Loucy (cell line): ENCODE measurements around the gene CHMP5.

Experiments used
- H2AFZ ChIP-seq: fragments of 200-600 bp; sonication (generic); 2 replicates; pipeline ENCODE4 v1.6.0; 2016; ENCODE audit warnings: antibody characterized with exemption, mild to moderate bottlenecking, low read length, moderate library complexity
- H3F3A ChIP-seq: fragments of 200-600 bp; 2 replicates; pipeline ENCODE4 v1.6.0; 2016; ENCODE audit warnings: antibody characterized with exemption, low read depth, mild to moderate bottlenecking
- H3K27me3 ChIP-seq: fragments of 200-600 bp; sonication (generic); 2 replicates; pipeline ENCODE4 v1.6.1; 2014; ENCODE audit warnings: low read length, mild to moderate bottlenecking; ENCODE audit not compliant: insufficient read depth, poor library complexity, severe bottlenecking
- H3K36me3 ChIP-seq: fragments of 200-600 bp; sonication (generic); 2 replicates; pipeline ENCODE4 v1.6.1; 2016; ENCODE audit warnings: low read length; ENCODE audit not compliant: insufficient read depth
- H3K4me1 ChIP-seq: fragments of 200-600 bp; sonication (generic); 2 replicates; pipeline ENCODE4 v1.5.1; 2014; ENCODE audit warnings: low read length, mild to moderate bottlenecking; ENCODE audit not compliant: insufficient read depth, poor library complexity, severe bottlenecking
- H3K4me2 ChIP-seq: fragments of 200-600 bp; sonication (generic); 2 replicates; pipeline ENCODE4 v1.6.0; 2014; ENCODE audit warnings: antibody characterized with exemption, low read length, low read depth, mild to moderate bottlenecking; ENCODE audit not compliant: poor library complexity, severe bottlenecking
- H3K4me3 ChIP-seq: fragments of 200-600 bp; sonication (generic); 2 replicates; pipeline ENCODE4 v1.5.1; 2014; ENCODE audit warnings: low read length, mild to moderate bottlenecking, mixed read lengths; ENCODE audit not compliant: poor library complexity, severe bottlenecking
- H3K79me2 ChIP-seq: fragments of 200-600 bp; sonication (generic); 2 replicates; pipeline ENCODE4 v1.6.1; 2014; ENCODE audit warnings: low read length; ENCODE audit not compliant: insufficient read depth
- H3K9ac ChIP-seq: fragments of 200-600 bp; sonication (generic); 2 replicates; pipeline ENCODE4 v1.6.0; 2014; ENCODE audit warnings: mild to moderate bottlenecking, low read depth, low read length, moderate library complexity; ENCODE audit not compliant: poor library complexity, severe bottlenecking
- H3K9me2 ChIP-seq: fragments of 200-600 bp; sonication (generic); replicated peaks from 2 replicates; pipeline ENCODE4 v1.6.1; 2016; ENCODE audit warnings: low read depth, low read length, mixed read lengths
- H3K9me3 ChIP-seq: fragments of 200-600 bp; sonication (generic); 2 replicates; pipeline ENCODE4 v1.6.1; 2014; ENCODE audit warnings: mild to moderate bottlenecking, antibody characterized with exemption, low read length, low read depth; ENCODE audit not compliant: insufficient read depth
- H4K20me1 ChIP-seq: fragments of 200-600 bp; sonication (generic); 2 replicates; pipeline ENCODE4 v1.6.0; 2014; ENCODE audit warnings: antibody characterized with exemption, low read length, mild to moderate bottlenecking; ENCODE audit not compliant: insufficient read depth, poor library complexity, severe bottlenecking
- CTCF ChIP-seq: fragments of 200-600 bp; sonication (generic); conservative IDR thresholded peaks from 2 replicates; pipeline ENCODE4 v1.5.1; 2014; ENCODE audit warnings: mild to moderate bottlenecking, antibody characterized with exemption, low read length
- EZH2phosphoT487 ChIP-seq: fragments of 200-600 bp; IDR thresholded peaks from 2 replicates; pipeline ENCODE4 v1.6.1; 2018; ENCODE audit warnings: antibody characterized with exemption, mild to moderate bottlenecking, moderate library complexity, borderline replicate concordance

Gene CHMP5

GRCh38 chr9:33229359-33230114, 35.3 kb upstream of the CHMP5 start:
- no peaks in the 10 kb centered on the region for H3F3A ChIP-seq
- H3K4me2 ChIP-seq, result no peak overlapping the region
- TF ChIP-seq EZH2phosphoT487 (no peak), CTCF (peak; percentile 65)
- no peaks in the 10 kb centered on the region for H3K27me3 ChIP-seq
- H4K20me1 ChIP-seq, result no peaks in the 10 kb centered on the region
- H3K9me3 ChIP-seq, result no peaks in the 10 kb centered on the region
- H3K79me2 ChIP-seq, result no peaks in the 10 kb centered on the region
- H3K36me3 ChIP-seq, result no peaks in the 10 kb centered on the region
- H3K9ac ChIP-seq, result no peak overlapping the region
- 0 out of 2 replicates have a peak overlapping the region, but pooled peaks have one; percentile 59 for H2AFZ ChIP-seq
- H3K9me2 ChIP-seq, result no peaks in the 10 kb centered on the region
- no peak overlapping the region for H3K4me3 ChIP-seq
- H3K4me1 ChIP-seq, result peaks cover 4% of the 10 kb centered on the region

GRCh38 chr9:33230756-33231622, 33.9 kb upstream of the CHMP5 start:
- Histone ChIP-seq H3F3A (no peaks in the 10 kb centered on the region), H3K9me2 (no peaks in the 10 kb centered on the region), H3K4me2 (no peak overlapping the region), H3K9ac (no peak overlapping the region), H4K20me1 (no peaks in the 10 kb centered on the region), H3K9me3 (no peaks in the 10 kb centered on the region), H3K4me1 (no peaks in the 10 kb centered on the region), H3K4me3 (no peak overlapping the region), H3K36me3 (no peaks in the 10 kb centered on the region), H3K27me3 (no peaks in the 10 kb centered on the region), H2AFZ (no peak overlapping the region), H3K79me2 (no peaks in the 10 kb centered on the region)
- TF ChIP-seq EZH2phosphoT487 (no peak), CTCF (no peak)

GRCh38 chr9:33231623-33231942, 33.3 kb upstream of the CHMP5 start:
- no peaks in the 10 kb centered on the region for H3K36me3 ChIP-seq
- no peaks in the 10 kb centered on the region for H4K20me1 ChIP-seq
- no peaks in the 10 kb centered on the region for H3K9me3 ChIP-seq
- H3K4me1 ChIP-seq, result no peaks in the 10 kb centered on the region
- H3F3A ChIP-seq, result no peaks in the 10 kb centered on the region
- no peaks in the 10 kb centered on the region for H3K79me2 ChIP-seq
- no peak overlapping the region for H3K4me3 ChIP-seq
- H2AFZ ChIP-seq, result no peak overlapping the region
- no peak for TF ChIP-seq EZH2phosphoT487
- no peak for TF ChIP-seq CTCF
- no peak overlapping the region for H3K9ac ChIP-seq
- no peak overlapping the region for H3K4me2 ChIP-seq
- no peaks in the 10 kb centered on the region for H3K27me3 ChIP-seq
- H3K9me2 ChIP-seq, result no peaks in the 10 kb centered on the region
